ENCODE results near the gene ALDOA. TPM values are rescaled to one million over a fixed set of nuclear protein-coding genes. Genes with fewer than 3 reads are reported as not detected.
A peak's percentile ranks its signal among the peaks of the same experiment; 100 is the strongest.

The ALDOA gene
- total and polyA plus RNA-seq, 9 of the 15 experiments (the other 6 are each of a cell fraction or from before 2014, with no cell fraction given): 311 to 2,224 (median 1,293) TPM

DNA sequence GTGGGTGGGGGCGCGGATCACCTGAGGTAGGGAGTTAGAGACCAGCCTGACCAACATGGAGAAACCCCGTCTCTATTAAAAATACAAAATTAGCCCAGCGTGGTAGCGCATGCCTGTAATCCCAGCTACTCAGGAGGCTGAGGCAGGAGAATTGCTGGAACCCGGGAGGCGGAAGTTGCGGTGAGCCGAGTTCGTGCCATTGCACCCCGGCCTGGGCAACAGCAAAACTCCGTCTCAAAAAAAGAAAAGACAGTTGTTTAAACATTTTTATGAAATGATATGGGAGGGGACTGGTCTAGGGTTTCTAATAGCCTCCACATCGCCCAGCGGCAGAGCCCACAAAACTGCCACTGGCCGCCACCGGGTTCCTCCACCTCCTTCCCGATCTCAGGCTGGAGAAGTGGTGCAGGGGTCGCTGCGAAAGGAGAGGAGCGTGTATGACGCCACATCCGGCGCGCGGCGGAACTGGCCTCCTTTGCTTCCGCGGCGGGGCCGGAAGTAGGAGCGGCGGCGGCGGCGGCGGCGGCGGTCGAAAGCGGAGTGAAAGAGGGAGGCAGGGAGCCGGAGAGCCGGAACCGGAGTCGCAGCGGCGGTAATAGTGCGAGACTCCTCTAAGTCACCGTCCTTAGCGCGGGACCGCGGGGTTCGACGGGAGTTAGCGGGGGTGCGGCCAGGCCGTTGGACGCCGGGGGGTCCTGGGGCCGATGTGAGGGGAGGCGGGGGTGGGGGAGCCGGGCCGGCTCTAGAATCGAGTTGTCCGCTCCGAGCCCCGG lies 10.1 kb downstream of the ALDOA start, which contains the start of gene PPP4C:
Gene PPP4C (plus strand): TSS at position 492 of the 773 bp plus-strand sequence. CDS start 384 bp downstream, outside the sequence.
- Histone ChIP-seq H2AFZ (ENCODE audit: low read depth, low read length) (peak within 1 kb of the TSS; percentile 82), H3K27me3 (ENCODE audit: control insufficient read depth in 2 of 2, insufficient read depth in 2 of 2, low read length in 2 of 2) (no peaks in the 10 kb centered on the region), H3K4me2 (ENCODE audit: insufficient read depth, low read length) (peak within 1 kb of the TSS; percentile 98), H3K9ac (ENCODE audit: insufficient read depth in 1 of 2, low read depth in 2 of 2, low read length in 2 of 2) (peak within 1 kb of the TSS; percentile 95 to 99), H3K4me3 (peak within 1 kb of the TSS; percentile 94), H3K4me1 (replicated peaks in 1 of 2; ENCODE audit: control insufficient read depth in 2 of 2, insufficient read depth in 2 of 2, low read length in 2 of 2) (peaks cover 16 to 24% of the 10 kb centered on the region in 2 experiments), H3K79me2 (ENCODE audit: control insufficient read depth, insufficient read depth, low read length) (peaks cover 49% of the 10 kb centered on the region), H3K9me3 (replicated peaks; ENCODE audit: control insufficient read depth, insufficient read depth, low read depth, low read length) (no peaks in the 10 kb centered on the region), H3K36me3 (ENCODE audit: control insufficient read depth, insufficient read depth, low read length) (peaks cover 58% of the 10 kb centered on the region), H3K9me1 (ENCODE audit: control insufficient read depth, insufficient read depth, low read length) (no peaks in the 10 kb centered on the region), H4K20me1 (replicated peaks; ENCODE audit: control insufficient read depth, insufficient read depth, low read length) (peaks cover 9% of the 10 kb centered on the region; the same call in 1 of the 2 replicates), H3K27ac (ENCODE audit: extremely low read depth, low read depth, low read length) (peak within 1 kb of the TSS; percentile 97)
- under 1% methylated on average over 24 of the region's 67 CpGs for WGBS (ENCODE audit: insufficient coverage, low coverage, missing lambda C conversion rate)
- intact Hi-C loops (cut with micrococcal nuclease) (no loop called here), in situ Hi-C loops (cut with MboI) (no loop called here)
- DNase-seq (ENCODE audit: extremely low read depth in 1 of 4, low spot score in 3 of 4): peak; percentile 82 to 95 (median 89)
- POLR2A ChIA-PET: interaction anchor here (0.6 to 7.5 kb wide), 11 partner anchors 8 to 540 kb away, joined by 3 to 59 read pairs (median 7); partner anchors contain the start of genes ALDOA and TBX6
- CTCF ChIA-PET (ENCODE audit: low intra/inter-chr PET ratio): no interaction called here
- peak; percentile 72 for FAIRE-seq
- peak; percentile 90 for ATAC-seq
- TSS peak; percentile 98 for BruUV-seq (replicated peaks)
- TF ChIP-seq FOSL1 (tag; conservative IDR thresholded peaks at IDR 0.05) (0 out of 2 replicates have a peak, but pooled peaks have one; percentile 14), CBX5 (IDR thresholded peaks at IDR 0.05; ENCODE audit: borderline replicate concordance, low read depth) (no peak), ZNF766 (CRISPR knock-in tag; conservative IDR thresholded peaks at IDR 0.05) (peak; percentile 17; the same call in 1 of the 2 replicates), SIN3B (IDR thresholded peaks at IDR 0.05; ENCODE audit: low read depth) (peak; percentile 88), E2F3 (CRISPR knock-in tag; IDR thresholded peaks at IDR 0.05) (0 out of 2 replicates have a peak, but pooled peaks have one; percentile 27), SMARCC2 (IDR thresholded peaks at IDR 0.05; ENCODE audit: low read depth) (no peak), ATF1 (CRISPR knock-in tag; IDR thresholded peaks at IDR 0.05) (peak; percentile 28; the same call in 1 of the 2 replicates), ATF1 (tag; IDR thresholded peaks at IDR 0.05) (peak; percentile 91), HCFC1 (IDR thresholded peaks at IDR 0.05; ENCODE audit: low read depth, low read length) (peak; percentile 66)
- TF ChIP-seq, protein P1, sequence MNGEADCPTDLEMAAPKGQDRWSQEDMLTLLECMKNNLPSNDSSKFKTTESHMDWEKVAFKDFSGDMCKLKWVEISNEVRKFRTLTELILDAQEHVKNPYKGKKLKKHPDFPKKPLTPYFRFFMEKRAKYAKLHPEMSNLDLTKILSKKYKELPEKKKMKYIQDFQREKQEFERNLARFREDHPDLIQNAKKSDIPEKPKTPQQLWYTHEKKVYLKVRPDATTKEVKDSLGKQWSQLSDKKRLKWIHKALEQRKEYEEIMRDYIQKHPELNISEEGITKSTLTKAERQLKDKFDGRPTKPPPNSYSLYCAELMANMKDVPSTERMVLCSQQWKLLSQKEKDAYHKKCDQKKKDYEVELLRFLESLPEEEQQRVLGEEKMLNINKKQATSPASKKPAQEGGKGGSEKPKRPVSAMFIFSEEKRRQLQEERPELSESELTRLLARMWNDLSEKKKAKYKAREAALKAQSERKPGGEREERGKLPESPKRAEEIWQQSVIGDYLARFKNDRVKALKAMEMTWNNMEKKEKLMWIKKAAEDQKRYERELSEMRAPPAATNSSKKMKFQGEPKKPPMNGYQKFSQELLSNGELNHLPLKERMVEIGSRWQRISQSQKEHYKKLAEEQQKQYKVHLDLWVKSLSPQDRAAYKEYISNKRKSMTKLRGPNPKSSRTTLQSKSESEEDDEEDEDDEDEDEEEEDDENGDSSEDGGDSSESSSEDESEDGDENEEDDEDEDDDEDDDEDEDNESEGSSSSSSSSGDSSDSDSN (IDR thresholded peaks at IDR 0.05; ENCODE audit: borderline replicate concordance in 1 of 2, low read depth in 2 of 2, low read length in 2 of 2): 0 out of 4 replicates have a peak, but pooled peaks of 1 of the 2 experiments have one; percentile 31
- TF ChIP-seq, protein P2, sequence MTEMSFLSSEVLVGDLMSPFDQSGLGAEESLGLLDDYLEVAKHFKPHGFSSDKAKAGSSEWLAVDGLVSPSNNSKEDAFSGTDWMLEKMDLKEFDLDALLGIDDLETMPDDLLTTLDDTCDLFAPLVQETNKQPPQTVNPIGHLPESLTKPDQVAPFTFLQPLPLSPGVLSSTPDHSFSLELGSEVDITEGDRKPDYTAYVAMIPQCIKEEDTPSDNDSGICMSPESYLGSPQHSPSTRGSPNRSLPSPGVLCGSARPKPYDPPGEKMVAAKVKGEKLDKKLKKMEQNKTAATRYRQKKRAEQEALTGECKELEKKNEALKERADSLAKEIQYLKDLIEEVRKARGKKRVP (CRISPR knock-in tag; IDR thresholded peaks at IDR 0.05): 0 out of 2 replicates have a peak, but pooled peaks have one; percentile 56
- TF ChIP-seq, protein P3, sequence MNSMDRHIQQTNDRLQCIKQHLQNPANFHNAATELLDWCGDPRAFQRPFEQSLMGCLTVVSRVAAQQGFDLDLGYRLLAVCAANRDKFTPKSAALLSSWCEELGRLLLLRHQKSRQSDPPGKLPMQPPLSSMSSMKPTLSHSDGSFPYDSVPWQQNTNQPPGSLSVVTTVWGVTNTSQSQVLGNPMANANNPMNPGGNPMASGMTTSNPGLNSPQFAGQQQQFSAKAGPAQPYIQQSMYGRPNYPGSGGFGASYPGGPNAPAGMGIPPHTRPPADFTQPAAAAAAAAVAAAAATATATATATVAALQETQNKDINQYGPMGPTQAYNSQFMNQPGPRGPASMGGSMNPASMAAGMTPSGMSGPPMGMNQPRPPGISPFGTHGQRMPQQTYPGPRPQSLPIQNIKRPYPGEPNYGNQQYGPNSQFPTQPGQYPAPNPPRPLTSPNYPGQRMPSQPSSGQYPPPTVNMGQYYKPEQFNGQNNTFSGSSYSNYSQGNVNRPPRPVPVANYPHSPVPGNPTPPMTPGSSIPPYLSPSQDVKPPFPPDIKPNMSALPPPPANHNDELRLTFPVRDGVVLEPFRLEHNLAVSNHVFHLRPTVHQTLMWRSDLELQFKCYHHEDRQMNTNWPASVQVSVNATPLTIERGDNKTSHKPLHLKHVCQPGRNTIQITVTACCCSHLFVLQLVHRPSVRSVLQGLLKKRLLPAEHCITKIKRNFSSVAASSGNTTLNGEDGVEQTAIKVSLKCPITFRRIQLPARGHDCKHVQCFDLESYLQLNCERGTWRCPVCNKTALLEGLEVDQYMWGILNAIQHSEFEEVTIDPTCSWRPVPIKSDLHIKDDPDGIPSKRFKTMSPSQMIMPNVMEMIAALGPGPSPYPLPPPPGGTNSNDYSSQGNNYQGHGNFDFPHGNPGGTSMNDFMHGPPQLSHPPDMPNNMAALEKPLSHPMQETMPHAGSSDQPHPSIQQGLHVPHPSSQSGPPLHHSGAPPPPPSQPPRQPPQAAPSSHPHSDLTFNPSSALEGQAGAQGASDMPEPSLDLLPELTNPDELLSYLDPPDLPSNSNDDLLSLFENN (IDR thresholded peaks at IDR 0.05; ENCODE audit: low read depth in 2 of 2, low read length in 2 of 2): peak in 1 of 2 experiments; percentile 63; a peak in 1 of 4 replicates

All from K562 (cell line).